Activated CD8-positive, alpha-beta T cell treated with anti-CD3 and anti-CD28 coated beads for 36 hours (primary cell): ENCODE results near the gene METTL16. TPM values are rescaled to one million over a fixed set of nuclear protein-coding genes. Genes with fewer than 3 reads are reported as not detected.

Source experiments
- ATAC-seq: fragments of 200-7000 bp; cut with Tn5 transposase; one replicate; pipeline ENCODE4 v1.10.0; 2021; ENCODE audit warnings: mild to moderate bottlenecking, moderate library complexity
- CTCF ChIA-PET: fragments of 350-600 bp; sonication (Branson Sonifier 250); formaldehyde crosslinking; loops from one replicate; lab custom pipeline; 2021; ENCODE audit warnings: antibody characterized with exemption; lab: Charles Lee
- POLR2A ChIA-PET: fragments of 350-600 bp; sonication (Branson Sonifier 250); formaldehyde crosslinking; loops from one replicate; lab custom pipeline; 2021; ENCODE audit warnings: antibody characterized with exemption; lab: Charles Lee
- DNase-seq: peaks from one replicate; pipeline ENCODE4 v3.0.0-alpha.2; 2020
- H3K27ac Mint-ChIP-seq: one replicate; pipeline ENCODE4 v1.8.0; 2021; ENCODE audit warnings: mild to moderate bottlenecking, mixed read lengths
- H3K27me3 Mint-ChIP-seq: one replicate; pipeline ENCODE4 v1.8.0; 2021; ENCODE audit warnings: mixed read lengths
- H3K36me3 Mint-ChIP-seq: one replicate; pipeline ENCODE4 v1.8.0; 2021; ENCODE audit warnings: low read depth, mixed read lengths
- H3K4me1 Mint-ChIP-seq: one replicate; pipeline ENCODE4 v1.8.0; 2021; ENCODE audit warnings: low read depth, mixed read lengths
- H3K4me3 Mint-ChIP-seq: one replicate; pipeline ENCODE4 v1.8.0; 2021; ENCODE audit warnings: mild to moderate bottlenecking, moderate library complexity, mixed read lengths
- H3K9me3 Mint-ChIP-seq: one replicate; pipeline ENCODE4 v1.8.0; 2021; ENCODE audit warnings: mixed read lengths
- CTCF ChIP-seq: fragments of 200-600 bp; IDR thresholded peaks from one replicate; pipeline ENCODE4 v1.8.0; 2022; ENCODE audit warnings: antibody characterized with exemption, mild to moderate bottlenecking
- intact Hi-C: fragments of 100-400 bp; cut with micrococcal nuclease; formaldehyde crosslinking; loops from one replicate; pipeline ENCODE4 v1.10.0; 2022
- total RNA-seq, 2 experiments: library from RNA; stranded (reverse); gene quantifications; one replicate each; pipeline ENCODE4 v1.2.3, GENCODE V29; 2021

METTL16 gene
- total RNA-seq, 2 experiments from 2014 or later: 47.9 to 50.3 TPM

GRCh38 chr17:2378905-2379304, 132.8 kb downstream of the METTL16 start:
- H3K4me3 Mint-ChIP-seq: no peak overlapping the region
- ATAC-seq: no peak
- H3K27ac Mint-ChIP-seq: no peak overlapping the region
- ChIA-PET CTCF (interaction anchor here (1.0 to 14.2 kb wide), 2 partner anchors 12 to 36 kb away, joined by 3 to 463 read pairs; no protein-coding TSS in a partner anchor), POLR2A (no interaction called here)
- H3K36me3 Mint-ChIP-seq: no peaks in the 10 kb centered on the region
- intact Hi-C loops: no loop called here
- H3K4me1 Mint-ChIP-seq: no peaks in the 10 kb centered on the region
- H3K9me3 Mint-ChIP-seq: no peaks in the 10 kb centered on the region
- no peak for DNase-seq
- TF ChIP-seq CTCF: no peak
- H3K27me3 Mint-ChIP-seq: no peaks in the 10 kb centered on the region

GRCh38 chr17:2377659-2378058, 134.0 kb downstream of the METTL16 start:
- no peak for TF ChIP-seq CTCF
- Mint-ChIP-seq H3K36me3 (no peaks in the 10 kb centered on the region), H3K4me1 (no peaks in the 10 kb centered on the region), H3K27ac (no peak overlapping the region), H3K27me3 (no peaks in the 10 kb centered on the region), H3K9me3 (no peaks in the 10 kb centered on the region), H3K4me3 (no peak overlapping the region)
- CTCF ChIA-PET: interaction anchor here (14.2 kb wide), 1 partner anchor 37 kb away, joined by 463 read pairs; no protein-coding TSS in a partner anchor
- intact Hi-C loops: no loop called here
- ATAC-seq (no peak), DNase-seq (no peak)
- POLR2A ChIA-PET: no interaction called here

GRCh38 chr17:2376107-2376506, 135.6 kb downstream of the METTL16 start:
- Mint-ChIP-seq H3K9me3 (no peaks in the 10 kb centered on the region), H3K27ac (no peak overlapping the region), H3K4me1 (no peaks in the 10 kb centered on the region), H3K36me3 (no peaks in the 10 kb centered on the region), H3K4me3 (no peak overlapping the region), H3K27me3 (no peaks in the 10 kb centered on the region)
- no peak for DNase-seq
- intact Hi-C loops: no loop called here
- CTCF ChIA-PET: interaction anchor here (14.2 kb wide), 1 partner anchor 39 kb away, joined by 463 read pairs; no protein-coding TSS in a partner anchor
- no peak for ATAC-seq
- POLR2A ChIA-PET: no interaction called here
- no peak for TF ChIP-seq CTCF

DNA sequence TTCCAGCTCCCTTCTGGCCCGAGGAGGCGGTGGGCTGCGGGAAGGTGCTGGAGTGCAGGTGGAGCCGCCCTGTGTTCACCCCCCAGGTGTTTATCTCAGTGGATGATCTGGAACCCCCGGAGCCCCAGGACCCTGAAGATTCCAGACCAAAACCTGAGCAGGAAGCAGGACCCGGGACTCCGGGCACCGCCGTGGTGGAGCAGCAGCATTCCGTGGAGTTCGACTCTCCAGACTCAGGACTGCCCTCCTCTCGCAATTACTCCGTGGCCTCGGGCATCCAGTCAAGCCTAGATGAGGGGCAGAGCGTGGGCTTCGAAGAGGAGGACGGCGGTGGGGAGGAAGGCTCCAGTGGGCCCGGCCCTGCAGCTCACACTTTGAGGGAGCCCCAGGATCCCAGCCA, 136.3 kb downstream of the METTL16 start:
- H3K4me3 Mint-ChIP-seq: no peak overlapping the region
- intact Hi-C loops: no loop called here
- POLR2A ChIA-PET: no interaction called here
- no peaks in the 10 kb centered on the region for H3K36me3 Mint-ChIP-seq
- ATAC-seq (no peak), DNase-seq (no peak)
- H3K9me3 Mint-ChIP-seq: no peaks in the 10 kb centered on the region
- no peak for TF ChIP-seq CTCF
- H3K27me3 Mint-ChIP-seq: no peaks in the 10 kb centered on the region
- CTCF ChIA-PET: interaction anchor here (14.2 kb wide), 1 partner anchor 39 kb away, joined by 463 read pairs; no protein-coding TSS in a partner anchor
- no peaks in the 10 kb centered on the region for H3K4me1 Mint-ChIP-seq
- H3K27ac Mint-ChIP-seq: no peak overlapping the region

- intact Hi-C loops: no loop called here
- CTCF ChIA-PET: interaction anchor here (1.0 to 14.2 kb wide), 5 partner anchors 8 to 42 kb away, joined by 3 to 463 read pairs (median 6); no protein-coding TSS in a partner anchor
Measured at GRCh38 chr17:2374549-2375285, 137.0 kb downstream of the METTL16 start.

More at GRCh38 chr17:2374549-2375285, 137.0 kb downstream of the METTL16 start:
- TF ChIP-seq CTCF: no peak
- ATAC-seq: no peak
- POLR2A ChIA-PET: interaction anchor here (0.9 kb wide), 1 partner anchor 27 kb away, joined by 3 read pairs; no protein-coding TSS in a partner anchor
- DNase-seq: no peak
- Mint-ChIP-seq H3K27ac (no peak overlapping the region), H3K9me3 (no peaks in the 10 kb centered on the region), H3K36me3 (no peaks in the 10 kb centered on the region), H3K4me1 (no peaks in the 10 kb centered on the region), H3K27me3 (no peaks in the 10 kb centered on the region), H3K4me3 (no peak overlapping the region)
